HEK293 (cell line): ENCODE measurements around the gene OSBPL1A.

Experiments used
- CTCF ChIP-seq: fragments of 450-650 bp; formaldehyde crosslinking; IDR thresholded peaks from 2 replicates; pipeline ENCODE4 v1.5.1; 2016; ENCODE audit warnings: missing biosample characterization, missing genetic modification characterization
- GLIS2 ChIP-seq: fragments of 450-650 bp; formaldehyde crosslinking; IDR thresholded peaks from 2 replicates; pipeline ENCODE4 v1.5.1; 2016; ENCODE audit warnings: missing biosample characterization, missing genetic modification characterization
- REST ChIP-seq: fragments of 450-650 bp; formaldehyde crosslinking; IDR thresholded peaks from 2 replicates; pipeline ENCODE4 v1.5.1; 2016; ENCODE audit warnings: missing biosample characterization, missing genetic modification characterization
- ZNF146 ChIP-seq: fragments of 450-650 bp; formaldehyde crosslinking; IDR thresholded peaks from 2 replicates; pipeline ENCODE4 v1.5.1; 2016; ENCODE audit warnings: missing biosample characterization, missing genetic modification characterization
- ZNF155 ChIP-seq: fragments of 450-650 bp; formaldehyde crosslinking; IDR thresholded peaks from 2 replicates; pipeline ENCODE4 v1.5.1; 2016; ENCODE audit warnings: missing biosample characterization, missing genetic modification characterization
- ZNF24 ChIP-seq: fragments of 450-650 bp; formaldehyde crosslinking; IDR thresholded peaks from 2 replicates; pipeline ENCODE4 v1.5.1; 2016; ENCODE audit warnings: missing biosample characterization, missing genetic modification characterization
- ZNF629 ChIP-seq: fragments of 450-650 bp; formaldehyde crosslinking; IDR thresholded peaks from 2 replicates; pipeline ENCODE4 v1.5.1; 2017; ENCODE audit warnings: missing biosample characterization, missing genetic modification characterization

- TF ChIP-seq ZNF24 (tag by site-specific recombination), result no peak
- TF ChIP-seq REST (tag by site-specific recombination), result no peak
- no peak for TF ChIP-seq CTCF
- no peak for TF ChIP-seq ZNF146 (tag by site-specific recombination)
- TF ChIP-seq ZNF629 (tag by site-specific recombination), result no peak
- TF ChIP-seq ZNF155 (tag by site-specific recombination), result no peak
- no peak for TF ChIP-seq GLIS2 (tag by site-specific recombination)
Measured at GRCh38 chr18:24197412-24197811, 200.2 kb downstream of the OSBPL1A start.
